K562 (cell line): ENCODE measurements around the gene SRSF1. TPM values are rescaled to one million over a fixed set of nuclear protein-coding genes. Genes with fewer than 3 reads are reported as not detected.

Source experiments
- ATAC-seq: fragments of 200-7000 bp; cut with Tn5 transposase; 3 replicates; pipeline ENCODE4 v1.9.1; 2020; ENCODE audit warnings: moderate library complexity
- BruUV-seq: library from RNA; stranded (reverse); fragments of 400-500 nt; replicated peaks from 2 replicates; lab custom pipeline; 2021; lab: Mats Ljungman, UMichigan
- CTCF ChIA-PET: fragments of 300-600 bp; formaldehyde crosslinking; extraction: SDS; loops from one replicate; lab custom pipeline; 2021; ENCODE audit warnings: low intra/inter-chr PET ratio; lab: Yijun Ruan, JAX
- POLR2A ChIA-PET: fragments of 300-600, 350-650 bp; sonication (Branson Sonifier 250); formaldehyde crosslinking; extraction: SDS; loops from one replicate; lab custom pipeline; 2021; ENCODE audit warnings: antibody characterized with exemption, inconsistent platforms; lab: Yijun Ruan, JAX
- DNase-seq, 4 experiments: peaks; one replicate each; pipeline versions ENCODE4 v3.0.0 to v3.0.0-alpha.2; 2011 to 2018; ENCODE audit warnings: low spot score in 3 of 4, mixed read lengths in 3 of 4; ENCODE audit errors: extremely low read depth in 1 of 4
- FAIRE-seq: peaks from 2 replicates; lab custom pipeline; 2011; peaks lifted over from hg19 to GRCh38; lab: Jason Lieb, UNC
- H2AFZ ChIP-seq: 2 replicates; pipeline ENCODE4 v1.6.0; 2011; ENCODE audit warnings: low read depth, low read length, control low read depth, inconsistent platforms
- H3K27ac ChIP-seq: fragments of 200-600 bp; 3 replicates; pipeline ENCODE4 v1.8.0; 2011; ENCODE audit warnings: low read depth, mild to moderate bottlenecking, control low read depth, inconsistent platforms, low read length, moderate library complexity, mixed read lengths; ENCODE audit errors: extremely low read depth
- H3K27me3 ChIP-seq, 2 experiments: fragments of 300-600 bp in 1 of 2; 2 replicates in 1 of 2; 3 replicates in 1 of 2; pipeline versions ENCODE4 v1.6.0 to v1.8.0; 2011; ENCODE audit warnings: inconsistent platforms in 2 of 2, low read length in 2 of 2, mild to moderate bottlenecking in 1 of 2, mixed read lengths in 1 of 2, moderate library complexity in 1 of 2; ENCODE audit not compliant: control insufficient read depth in 2 of 2, insufficient read depth in 2 of 2
- H3K36me3 ChIP-seq: fragments of 300-600 bp; 3 replicates; pipeline ENCODE4 v1.8.0; 2011; ENCODE audit warnings: mild to moderate bottlenecking, low read length, inconsistent platforms; ENCODE audit not compliant: control insufficient read depth, insufficient read depth
- H3K4me1 ChIP-seq, 2 experiments: fragments of 200-600 bp in 1 of 2; replicated peaks in 1 of 2; 2 replicates in 1 of 2; 3 replicates in 1 of 2; pipeline versions ENCODE4 v1.5.1 to v1.8.0; 2011; ENCODE audit warnings: inconsistent platforms in 2 of 2, low read length in 2 of 2, mild to moderate bottlenecking in 1 of 2, mixed read lengths in 1 of 2, moderate library complexity in 1 of 2; ENCODE audit not compliant: control insufficient read depth in 2 of 2, insufficient read depth in 2 of 2
- H3K4me2 ChIP-seq: 2 replicates; pipeline ENCODE4 v1.6.1; 2011; ENCODE audit warnings: low read length, control low read depth, inconsistent platforms, mixed read lengths; ENCODE audit not compliant: insufficient read depth
- H3K4me3 ChIP-seq: fragments of 200-600 bp; sonication (generic), shearing (Covaris generic); 2 replicates; pipeline ENCODE4 v1.5.1; 2016; ENCODE audit warnings: control low read depth, inconsistent platforms
- H3K79me2 ChIP-seq: fragments of 200-600 bp; 3 replicates; pipeline ENCODE4 v1.8.0; 2011; ENCODE audit warnings: low read length, inconsistent platforms; ENCODE audit not compliant: control insufficient read depth, insufficient read depth
- H3K9ac ChIP-seq, 2 experiments: 2 replicates each; pipeline versions ENCODE4 v1.6.0 to v1.6.1; 2011; ENCODE audit warnings: low read depth in 2 of 2, low read length in 2 of 2, control low read depth in 1 of 2, inconsistent platforms in 1 of 2, mild to moderate bottlenecking in 1 of 2, mixed read lengths in 1 of 2; ENCODE audit not compliant: insufficient read depth in 1 of 2
- H3K9me1 ChIP-seq: one replicate; pipeline ENCODE4 v1.6.0; 2011; ENCODE audit warnings: inconsistent platforms, mild to moderate bottlenecking, low read length, moderate library complexity; ENCODE audit not compliant: control insufficient read depth, insufficient read depth
- H3K9me3 ChIP-seq: replicated peaks from 2 replicates; pipeline ENCODE4 v1.5.1; 2011; ENCODE audit warnings: low read depth, low read length, inconsistent platforms; ENCODE audit not compliant: control insufficient read depth, insufficient read depth
- H4K20me1 ChIP-seq: replicated peaks from 2 replicates; pipeline ENCODE4 v1.6.1; 2011; ENCODE audit warnings: low read length, inconsistent platforms, mixed read lengths; ENCODE audit not compliant: control insufficient read depth, insufficient read depth
- BCL6 ChIP-seq: fragments of 250-450 bp; sonication (Bioruptor Pico); IDR thresholded peaks from 2 replicates; pipeline ENCODE4 v1.4.0; 2020
- CHD1 ChIP-seq: fragments of 200-600 bp; sonication (generic); IDR thresholded peaks from one replicate; pipeline ENCODE4 v1.6.1; 2012; ENCODE audit warnings: mild to moderate bottlenecking, moderate library complexity, low read length, inconsistent platforms
- ELF1 ChIP-seq: fragments of 200-800 bp; sonication (Bioruptor generic); IDR thresholded peaks from 2 replicates; pipeline ENCODE4 v1.6.1; 2016; ENCODE audit warnings: missing genetic modification characterization, missing compliant biosample characterization
- ELF2 ChIP-seq: fragments of 250-450 bp; sonication (Bioruptor Pico); IDR thresholded peaks from 2 replicates; pipeline ENCODE4 v1.5.0; 2021; ENCODE audit warnings: mild to moderate bottlenecking
- FOXJ3 ChIP-seq: sonication (generic); formaldehyde crosslinking; IDR thresholded peaks from 2 replicates; pipeline ENCODE4 v1.4.0; 2020; ENCODE audit warnings: mild to moderate bottlenecking, missing genetic modification reagents
- KLF13 ChIP-seq: fragments of 450-650 bp; IDR thresholded peaks from 2 replicates; pipeline ENCODE4 v1.6.1; 2016; ENCODE audit warnings: missing genetic modification characterization, low read depth, mild to moderate bottlenecking, missing compliant biosample characterization, moderate library complexity, borderline replicate concordance
- SOX6 ChIP-seq: fragments of 450-650 bp; IDR thresholded peaks from 2 replicates; pipeline ENCODE4 v1.6.1; 2014; ENCODE audit warnings: mild to moderate bottlenecking
- STAT5A ChIP-seq: IDR thresholded peaks from 2 replicates; pipeline ENCODE4 v1.6.1; 2012; ENCODE audit warnings: low read length, inconsistent platforms, borderline replicate concordance
- ZNF124 ChIP-seq: sonication (generic); formaldehyde crosslinking; IDR thresholded peaks from 2 replicates; pipeline ENCODE4 v1.8.1; 2022; ENCODE audit warnings: missing genetic modification reagents
- ZNF184 ChIP-seq: sonication (generic); formaldehyde crosslinking; IDR thresholded peaks from 2 replicates; pipeline ENCODE4 v1.5.0; 2020; ENCODE audit warnings: missing genetic modification reagents
- WGBS: fragments of 100-300 bp; shearing (Covaris generic); methylation state at CpG from one replicate; pipeline ENCODE4 v1.1.6; 2016; ENCODE audit warnings: low coverage, mixed read lengths; ENCODE audit not compliant: insufficient coverage; ENCODE audit errors: missing lambda C conversion rate; 5-methylcytosine and 5-hydroxymethylcytosine counted together
- in situ Hi-C: fragments of 300-500 bp; cut with MboI; formaldehyde crosslinking; loops from 4 replicates; pipeline ENCODE4 v1.15.0; 2018; ENCODE audit warnings: inconsistent platforms, mixed read lengths
- intact Hi-C: fragments of 100-400 bp; cut with micrococcal nuclease; formaldehyde crosslinking; loops from 2 replicates; pipeline ENCODE4 v1.14.2; 2022
- polyA plus RNA-seq, 8 experiments: library from polyadenylated mRNA; depleted of rRNA in 4 of 8; stranded (reverse) in 5 of 8; unstranded in 3 of 8; fragments of >200 nt; fragmentation: Nextera tagmentation in 2 of 8; fragmentation: Illumina TruSeq in 1 of 8; extraction: Ambion mirVana in 2 of 8; extraction: Trizol in 1 of 8; gene quantifications; 2 replicates each; pipeline versions ENCODE4 v1.2.1 to v1.2.3, GENCODE V29; 2011 to 2014; ENCODE audit warnings: inconsistent platforms in 1 of 8, missing spikeins in 1 of 8
- total RNA-seq, 7 experiments: library from RNA; depleted of rRNA in 6 of 7; stranded (reverse); fragments of >200 nt in 6 of 7; fragmentation: Illumina TruSeq in 2 of 7; extraction: Trizol in 2 of 7; gene quantifications; 2 replicates each; pipeline versions ENCODE4 v1.2.1 to v1.2.3, GENCODE V29; 2011 to 2021; ENCODE audit warnings: low replicate concordance in 1 of 7
- TF ChIP-seq, protein P1 (sequence below): fragments of 450-650 bp; IDR thresholded peaks from 2 replicates; pipeline ENCODE4 v1.6.1; 2018; ENCODE audit not compliant: partially characterized antibody
- TF ChIP-seq, protein P2 (sequence below): fragments of 250-450 bp; sonication (Bioruptor Pico); IDR thresholded peaks from 2 replicates; pipeline ENCODE4 v1.5.0; 2021
- TF ChIP-seq, protein P3 (sequence below): fragments of 450-650 bp; formaldehyde crosslinking; IDR thresholded peaks from 2 replicates; pipeline ENCODE4 v1.4.0; 2020; ENCODE audit warnings: mild to moderate bottlenecking, moderate library complexity

SRSF1 gene
- total and polyA plus RNA-seq, 9 of the 15 experiments (the other 6 are each of a cell fraction or from before 2014, with no cell fraction given) = 77.8 to 559 (median 442) TPM

DNA sequence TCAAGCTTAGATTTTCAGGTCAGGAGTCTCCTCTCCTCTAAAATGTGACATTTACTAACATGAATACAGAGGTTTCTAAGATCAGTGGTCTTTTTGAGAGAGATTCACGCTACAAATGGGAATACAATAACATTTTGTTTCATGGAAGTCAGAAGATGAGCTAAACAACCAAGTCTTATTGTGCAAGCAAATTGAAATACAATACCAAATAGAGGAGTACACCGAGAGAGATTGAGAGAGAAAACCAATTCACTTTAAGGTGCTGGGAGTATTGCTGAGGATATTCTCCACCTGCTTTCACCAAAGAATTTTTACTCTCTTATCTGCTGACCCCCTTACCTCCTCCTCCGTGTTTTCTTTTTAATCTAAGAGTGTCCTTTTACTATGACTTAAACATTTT is 30.5 kb downstream of the SRSF1 start:
- no peak overlapping the region for H3K27ac ChIP-seq
- no peaks in the 10 kb centered on the region; a peak in 1 of 5 replicates for H3K4me1 ChIP-seq
- H2AFZ ChIP-seq = no peak overlapping the region
- DNase-seq (no peak), ATAC-seq (no peak), FAIRE-seq (peak; percentile 15)
- no peak for TF ChIP-seq ELF2 (CRISPR knock-in tag)
- TF ChIP-seq, protein P1, sequence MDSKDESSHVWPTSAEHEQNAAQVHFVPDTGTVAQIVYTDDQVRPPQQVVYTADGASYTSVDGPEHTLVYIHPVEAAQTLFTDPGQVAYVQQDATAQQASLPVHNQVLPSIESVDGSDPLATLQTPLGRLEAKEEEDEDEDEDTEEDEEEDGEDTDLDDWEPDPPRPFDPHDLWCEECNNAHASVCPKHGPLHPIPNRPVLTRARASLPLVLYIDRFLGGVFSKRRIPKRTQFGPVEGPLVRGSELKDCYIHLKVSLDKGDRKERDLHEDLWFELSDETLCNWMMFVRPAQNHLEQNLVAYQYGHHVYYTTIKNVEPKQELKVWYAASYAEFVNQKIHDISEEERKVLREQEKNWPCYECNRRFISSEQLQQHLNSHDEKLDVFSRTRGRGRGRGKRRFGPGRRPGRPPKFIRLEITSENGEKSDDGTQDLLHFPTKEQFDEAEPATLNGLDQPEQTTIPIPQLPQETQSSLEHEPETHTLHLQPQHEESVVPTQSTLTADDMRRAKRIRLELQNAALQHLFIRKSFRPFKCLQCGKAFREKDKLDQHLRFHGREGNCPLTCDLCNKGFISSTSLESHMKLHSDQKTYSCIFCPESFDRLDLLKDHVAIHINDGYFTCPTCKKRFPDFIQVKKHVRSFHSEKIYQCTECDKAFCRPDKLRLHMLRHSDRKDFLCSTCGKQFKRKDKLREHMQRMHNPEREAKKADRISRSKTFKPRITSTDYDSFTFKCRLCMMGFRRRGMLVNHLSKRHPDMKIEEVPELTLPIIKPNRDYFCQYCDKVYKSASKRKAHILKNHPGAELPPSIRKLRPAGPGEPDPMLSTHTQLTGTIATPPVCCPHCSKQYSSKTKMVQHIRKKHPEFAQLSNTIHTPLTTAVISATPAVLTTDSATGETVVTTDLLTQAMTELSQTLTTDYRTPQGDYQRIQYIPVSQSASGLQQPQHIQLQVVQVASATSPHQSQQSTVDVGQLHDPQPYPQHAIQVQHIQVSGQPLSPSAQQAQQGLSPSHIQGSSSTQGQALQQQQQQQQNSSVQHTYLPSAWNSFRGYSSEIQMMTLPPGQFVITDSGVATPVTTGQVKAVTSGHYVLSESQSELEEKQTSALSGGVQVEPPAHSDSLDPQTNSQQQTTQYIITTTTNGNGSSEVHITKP = no peak
- TF ChIP-seq CHD1 = no peak
- TF ChIP-seq, protein P2, sequence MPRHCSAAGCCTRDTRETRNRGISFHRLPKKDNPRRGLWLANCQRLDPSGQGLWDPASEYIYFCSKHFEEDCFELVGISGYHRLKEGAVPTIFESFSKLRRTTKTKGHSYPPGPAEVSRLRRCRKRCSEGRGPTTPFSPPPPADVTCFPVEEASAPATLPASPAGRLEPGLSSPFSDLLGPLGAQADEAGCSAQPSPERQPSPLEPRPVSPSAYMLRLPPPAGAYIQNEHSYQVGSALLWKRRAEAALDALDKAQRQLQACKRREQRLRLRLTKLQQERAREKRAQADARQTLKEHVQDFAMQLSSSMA (CRISPR knock-in tag) = no peak
- no peak for TF ChIP-seq ELF1 (tag)
- TF ChIP-seq FOXJ3 (CRISPR knock-in tag) = no peak
- TF ChIP-seq ZNF184 (CRISPR knock-in tag) = no peak
- no peak for TF ChIP-seq KLF13 (tag)
- TF ChIP-seq SOX6 = no peak
- no peak for TF ChIP-seq ZNF124
- TF ChIP-seq, protein P3, sequence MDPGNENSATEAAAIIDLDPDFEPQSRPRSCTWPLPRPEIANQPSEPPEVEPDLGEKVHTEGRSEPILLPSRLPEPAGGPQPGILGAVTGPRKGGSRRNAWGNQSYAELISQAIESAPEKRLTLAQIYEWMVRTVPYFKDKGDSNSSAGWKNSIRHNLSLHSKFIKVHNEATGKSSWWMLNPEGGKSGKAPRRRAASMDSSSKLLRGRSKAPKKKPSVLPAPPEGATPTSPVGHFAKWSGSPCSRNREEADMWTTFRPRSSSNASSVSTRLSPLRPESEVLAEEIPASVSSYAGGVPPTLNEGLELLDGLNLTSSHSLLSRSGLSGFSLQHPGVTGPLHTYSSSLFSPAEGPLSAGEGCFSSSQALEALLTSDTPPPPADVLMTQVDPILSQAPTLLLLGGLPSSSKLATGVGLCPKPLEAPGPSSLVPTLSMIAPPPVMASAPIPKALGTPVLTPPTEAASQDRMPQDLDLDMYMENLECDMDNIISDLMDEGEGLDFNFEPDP = no peak
- TF ChIP-seq BCL6 (CRISPR knock-in tag) = no peak
- TF ChIP-seq STAT5A = no peak
- H3K27me3 ChIP-seq = no peaks in the 10 kb centered on the region
- H3K36me3 ChIP-seq = peaks cover 81% of the 10 kb centered on the region
- no peaks in the 10 kb centered on the region for H3K9me1 ChIP-seq
- in situ Hi-C loops (no loop called here), intact Hi-C loops (no loop called here)
- H4K20me1 ChIP-seq = no peaks in the 10 kb centered on the region
- H3K9me3 ChIP-seq = no peaks in the 10 kb centered on the region
- no TSS peak for BruUV-seq
- WGBS = 70% methylated on average over 3 of the region's 3 CpGs
- H3K9ac ChIP-seq = no peak overlapping the region
- CTCF ChIA-PET = no interaction called here
- no peaks in the 10 kb centered on the region for H3K79me2 ChIP-seq
- H3K4me3 ChIP-seq = no peak overlapping the region
- POLR2A ChIA-PET = interaction anchor here (0.8 to 1.9 kb wide), 4 partner anchors 10 to 106 kb away, joined by 3 to 7 read pairs (median 5); no protein-coding TSS in a partner anchor
- H3K4me2 ChIP-seq = no peak overlapping the region
